ENCODE data around the gene STK32C. TPM values are rescaled to one million over a fixed set of nuclear protein-coding genes. Genes with fewer than 3 reads are reported as not detected.

Gene STK32C
- total RNA-seq, 6 donors from 2014 or later, result 4.8 to 18.3 (median 15.6) TPM

- 89 to 94% methylated on average over 10 to 17 of the region's 17 CpGs for WGBS, 2 donors
Measured at GRCh38 chr10:132238371-132239125, 69.2 kb downstream of the STK32C start.

GRCh38 chr10:132237871-132238270 is 69.9 kb downstream of the STK32C start:
- ATAC-seq (ENCODE audit: low FRiP score in 2 of 2), result no peak
- no peak for TF ChIP-seq CTCF (IDR thresholded peaks at IDR 0.05)
- TF ChIP-seq POLR2A (IDR thresholded peaks at IDR 0.05), result no peak
- TF ChIP-seq EP300 (IDR thresholded peaks at IDR 0.05), result no peak
- no peak for TF ChIP-seq POLR2AphosphoS5 (IDR thresholded peaks at IDR 0.05)
- H3K27ac ChIP-seq, result no peak overlapping the region
- no peaks in the 10 kb centered on the region for H3K36me3 ChIP-seq
- peaks cover 0 to 4% (median 0%) of the 10 kb centered on the region in 4 donors for H3K4me1 ChIP-seq
- WGBS, 2 donors, result 56% methylated on average over 5 to 9 of the region's 9 CpGs
- H3K4me3 ChIP-seq, result no peak overlapping the region
- no peaks in the 10 kb centered on the region for H3K9me3 ChIP-seq
- DNase-seq, result peak in 1 of 2 donors; percentile 17
- no peaks in the 10 kb centered on the region for H3K27me3 ChIP-seq

More at GRCh38 chr10:132238371-132239125, 69.2 kb downstream of the STK32C start:
- H3K4me1 ChIP-seq, result no peaks in the 10 kb centered on the region
- no peak overlapping the region for H3K4me3 ChIP-seq
- H3K27me3 ChIP-seq, result no peaks in the 10 kb centered on the region
- H3K36me3 ChIP-seq, result no peaks in the 10 kb centered on the region
- TF ChIP-seq EP300 (IDR thresholded peaks at IDR 0.05), result no peak
- no peak for TF ChIP-seq CTCF (IDR thresholded peaks at IDR 0.05)
- TF ChIP-seq POLR2A (IDR thresholded peaks at IDR 0.05), result no peak
- no peak for TF ChIP-seq POLR2AphosphoS5 (IDR thresholded peaks at IDR 0.05)
- H3K9me3 ChIP-seq, result no peaks in the 10 kb centered on the region
- no peak overlapping the region for H3K27ac ChIP-seq
- peak in 1 of 2 donors; percentile 50 for DNase-seq
- ATAC-seq (ENCODE audit: low FRiP score in 2 of 2), result no peak

DNA sequence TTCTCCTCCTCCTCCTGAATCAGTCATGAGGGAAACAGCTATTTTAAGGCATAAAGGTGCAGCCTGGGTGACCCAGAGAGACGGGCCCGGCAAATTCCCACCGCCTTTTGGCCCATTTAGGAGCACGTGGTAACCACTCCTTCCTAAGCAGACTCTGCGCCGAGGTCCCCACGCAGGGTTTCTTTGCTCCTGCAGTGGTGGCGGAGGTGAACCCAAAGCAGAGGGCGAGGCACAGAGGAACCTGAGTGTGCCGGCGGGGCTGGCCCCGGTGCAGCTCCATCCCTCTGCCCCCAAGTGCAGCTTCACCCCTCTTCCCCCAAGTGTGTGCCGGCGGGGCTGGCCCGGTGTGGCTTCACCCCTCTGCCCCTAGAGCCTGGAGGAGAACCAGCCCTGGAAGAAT is 70.4 kb downstream of the STK32C start:
- peak in 1 of 2 donors; percentile 80 for DNase-seq

DNA sequence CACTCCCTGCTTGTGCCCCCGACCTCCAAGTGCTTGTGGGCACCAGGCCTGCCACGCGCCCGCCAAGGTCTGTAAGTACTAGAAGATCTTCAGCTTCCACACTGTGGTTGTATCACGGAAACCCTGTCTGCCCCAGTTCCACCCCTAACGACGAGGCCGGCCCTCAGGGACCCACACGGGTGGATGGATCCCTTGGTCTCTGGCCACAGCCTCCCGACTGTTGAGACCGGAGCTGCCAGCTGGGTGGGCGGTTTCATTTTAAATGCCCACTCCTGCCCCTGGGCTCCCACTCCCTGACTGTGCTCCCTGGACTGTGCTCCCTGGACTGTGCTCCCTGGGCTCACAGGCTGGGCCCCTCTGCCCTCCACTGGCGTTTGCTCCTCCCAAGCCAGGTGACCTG is 70.9 kb downstream of the STK32C start:
- ATAC-seq (ENCODE audit: low FRiP score in 2 of 2), result no peak
- H3K27me3 ChIP-seq, result no peaks in the 10 kb centered on the region
- no peak overlapping the region for H3K4me3 ChIP-seq
- 90 to 93% methylated on average over 9 to 13 of the region's 13 CpGs for WGBS, 2 donors
- no peak overlapping the region for H3K27ac ChIP-seq
- DNase-seq, result peak in 1 of 2 donors; percentile 76
- no peaks in the 10 kb centered on the region for H3K9me3 ChIP-seq
- TF ChIP-seq CTCF (IDR thresholded peaks at IDR 0.05), result no peak
- TF ChIP-seq POLR2AphosphoS5 (IDR thresholded peaks at IDR 0.05), result no peak
- no peak for TF ChIP-seq EP300 (IDR thresholded peaks at IDR 0.05)
- TF ChIP-seq POLR2A (IDR thresholded peaks at IDR 0.05), result no peak
- no peaks in the 10 kb centered on the region for H3K36me3 ChIP-seq
- H3K4me1 ChIP-seq, result peaks cover 0 to 5% (median 0%) of the 10 kb centered on the region in 4 donors

More for the DNA sequence above, 70.4 kb downstream of the STK32C start:
- Histone ChIP-seq H3K27ac (no peak overlapping the region), H3K36me3 (no peaks in the 10 kb centered on the region), H3K27me3 (no peaks in the 10 kb centered on the region), H3K9me3 (no peaks in the 10 kb centered on the region), H3K4me1 (peaks cover 0 to 5% (median 0%) of the 10 kb centered on the region in 4 donors), H3K4me3 (no peak overlapping the region)
- 79 to 93% methylated on average over 2 to 14 of the region's 15 CpGs for WGBS, 2 donors
- TF ChIP-seq POLR2AphosphoS5 (IDR thresholded peaks at IDR 0.05) (no peak), CTCF (IDR thresholded peaks at IDR 0.05) (no peak), EP300 (IDR thresholded peaks at IDR 0.05) (no peak), POLR2A (IDR thresholded peaks at IDR 0.05) (no peak)
- ATAC-seq (ENCODE audit: low FRiP score in 2 of 2), result no peak

Measured in upper lobe of left lung (tissue), 6 donors.